Panc1 (cell line): ENCODE data around the gene EEF1A2.

ENCODE experiments used
- CTCF ChIP-seq: fragments of 450-650 bp; IDR thresholded peaks from 2 replicates; pipeline ENCODE4 v1.5.1; 2017; ENCODE audit warnings: mild to moderate bottlenecking
- POLR2AphosphoS5 ChIP-seq: IDR thresholded peaks from 2 replicates; pipeline ENCODE4 v1.6.1; 2012; ENCODE audit warnings: mild to moderate bottlenecking, low read depth, low read length, moderate library complexity
- SIN3A ChIP-seq: IDR thresholded peaks from 2 replicates; pipeline ENCODE4 v1.6.1; 2012; ENCODE audit warnings: low read depth, mild to moderate bottlenecking, low read length, moderate library complexity, borderline replicate concordance; ENCODE audit not compliant: insufficient read depth

DNA sequence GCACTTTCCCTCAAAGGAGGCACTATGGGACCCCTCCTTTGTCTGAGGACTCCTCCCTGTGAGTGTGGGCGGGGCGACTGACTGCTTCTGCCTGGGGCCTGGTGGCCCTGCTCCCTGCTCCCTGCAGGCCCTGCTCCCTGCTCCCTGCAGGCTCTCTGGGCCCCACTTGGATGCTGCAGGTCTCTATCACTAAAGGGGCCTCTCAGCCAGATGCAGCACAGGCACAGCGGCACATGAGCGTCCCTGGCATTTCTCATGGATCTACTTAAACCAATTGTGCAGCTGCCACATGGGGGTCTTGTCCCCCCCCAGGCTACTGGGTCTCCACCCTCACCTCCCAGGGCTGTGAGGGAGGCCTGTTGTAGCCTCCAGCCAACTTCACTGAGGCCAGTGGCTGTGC lies 7.8 kb downstream of the EEF1A2 start:
- TF ChIP-seq CTCF (no peak), SIN3A (no peak), POLR2AphosphoS5 (no peak)
